ENCODE measurements around the gene CCDC136.

The CCDC136 gene

DNA sequence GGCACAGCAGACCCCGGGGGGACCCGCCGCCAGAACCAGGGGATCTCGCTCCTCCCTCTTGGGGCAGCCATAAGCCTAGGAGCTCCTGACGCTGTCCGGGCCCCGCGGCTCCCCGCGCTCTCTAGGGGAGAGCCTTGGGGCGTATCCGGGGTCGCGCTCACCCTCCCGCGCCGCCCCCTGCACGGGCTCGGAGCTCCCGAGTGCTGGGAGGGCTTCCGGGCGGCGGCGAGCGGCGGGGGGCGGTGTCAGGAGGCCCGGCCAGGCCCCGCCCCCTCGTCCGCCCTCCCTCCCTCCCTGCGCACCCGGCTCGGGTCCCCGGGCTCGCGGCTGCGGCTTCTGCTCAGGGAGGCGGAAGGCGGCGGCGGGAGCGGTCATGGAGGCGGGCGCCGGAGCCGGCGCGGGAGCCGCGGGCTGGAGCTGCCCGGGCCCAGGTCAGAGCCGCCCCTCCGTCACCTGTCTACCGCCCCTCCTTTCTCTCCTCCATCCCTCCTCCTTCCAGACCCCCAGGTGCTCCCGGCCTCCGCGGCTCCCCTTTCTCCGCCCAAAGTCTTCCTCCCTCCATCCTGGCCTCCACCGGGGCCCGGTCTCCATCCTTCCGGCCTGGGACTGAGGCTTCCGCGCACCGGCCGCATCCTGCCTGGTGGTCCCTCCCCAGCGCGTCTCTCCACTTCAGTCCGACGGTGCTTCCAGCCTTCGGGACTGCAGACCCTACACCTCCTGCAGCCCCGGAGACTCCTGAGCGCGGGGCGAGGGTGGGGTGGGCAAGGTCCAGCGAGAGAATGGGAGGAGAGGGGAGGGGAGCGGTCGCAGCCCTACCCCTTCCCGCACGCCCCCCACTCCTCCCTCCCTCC, at the start of gene CCDC136:
Gene CCDC136 (plus strand): TSS at position 848 of the 851 bp plus-strand sequence. CDS start 444 bp downstream, outside the sequence.
- H3K36me3 ChIP-seq (ENCODE audit: control insufficient read depth in 5 of 5, insufficient read depth in 5 of 5, low read length in 5 of 5): no peaks in the 10 kb centered on the region
- peak within 1 kb of the TSS in 4 of 5 donors; percentile 36 to 68 (median 64) for H3K9ac ChIP-seq (ENCODE audit: low read length in 5 of 5)
- peaks cover 0 to 8% (median 0%) of the 10 kb centered on the region in 5 donors for H3K27me3 ChIP-seq (ENCODE audit: control insufficient read depth in 5 of 5, insufficient read depth in 4 of 5, low read length in 5 of 5)
- peaks cover 0 to 24% (median 21%) of the 10 kb centered on the region in 5 donors for H3K4me1 ChIP-seq (ENCODE audit: control insufficient read depth in 5 of 5, insufficient read depth in 5 of 5, low read length in 5 of 5)
- peak within 1 kb of the TSS; percentile 31 to 85 (median 73) for H3K4me3 ChIP-seq (ENCODE audit: low read depth in 1 of 5, low read length in 5 of 5)
- H3K27ac ChIP-seq (ENCODE audit: low read depth, low read length): no peak within 1 kb of the TSS
- no peaks in the 10 kb centered on the region for H3K9me3 ChIP-seq (ENCODE audit: control insufficient read depth in 5 of 5, low read length in 5 of 5)

- H3K27ac ChIP-seq (ENCODE audit: low read depth, low read length): peak overlapping the region; percentile 94
- no peaks in the 10 kb centered on the region for H3K9me3 ChIP-seq (ENCODE audit: control insufficient read depth in 5 of 5, low read length in 5 of 5)
- H3K36me3 ChIP-seq (ENCODE audit: control insufficient read depth in 5 of 5, insufficient read depth in 5 of 5, low read length in 5 of 5): no peaks in the 10 kb centered on the region
- no peak overlapping the region for H3K9ac ChIP-seq (ENCODE audit: low read length in 5 of 5)
- no peak overlapping the region for H3K4me3 ChIP-seq (ENCODE audit: low read depth in 1 of 5, low read length in 5 of 5)
- no peaks in the 10 kb centered on the region for H3K27me3 ChIP-seq (ENCODE audit: control insufficient read depth in 5 of 5, insufficient read depth in 4 of 5, low read length in 5 of 5)
- peaks cover 4 to 39% (median 36%) of the 10 kb centered on the region in 5 donors for H3K4me1 ChIP-seq (ENCODE audit: control insufficient read depth in 5 of 5, insufficient read depth in 5 of 5, low read length in 5 of 5)
Observed at GRCh38 chr7:128742206-128742605, 49.6 kb upstream of the CCDC136 start.

GRCh38 chr7:128743112-128743772, 48.5 kb upstream of the CCDC136 start:
- Histone ChIP-seq H3K27ac (ENCODE audit: low read depth, low read length) (no peak overlapping the region), H3K9me3 (ENCODE audit: control insufficient read depth in 5 of 5, low read length in 5 of 5) (no peaks in the 10 kb centered on the region), H3K27me3 (ENCODE audit: control insufficient read depth in 5 of 5, insufficient read depth in 4 of 5, low read length in 5 of 5) (no peaks in the 10 kb centered on the region), H3K4me3 (ENCODE audit: low read depth in 1 of 5, low read length in 5 of 5) (no peak overlapping the region), H3K9ac (ENCODE audit: low read length in 5 of 5) (no peak overlapping the region), H3K36me3 (ENCODE audit: control insufficient read depth in 5 of 5, insufficient read depth in 5 of 5, low read length in 5 of 5) (peaks cover 0 to 7% (median 0%) of the 10 kb centered on the region in 5 donors), H3K4me1 (ENCODE audit: control insufficient read depth in 5 of 5, insufficient read depth in 5 of 5, low read length in 5 of 5) (peaks cover 6 to 37% (median 35%) of the 10 kb centered on the region in 5 donors)

GRCh38 chr7:128744366-128744905, 47.3 kb upstream of the CCDC136 start:
- Histone ChIP-seq H3K9ac (ENCODE audit: low read length in 5 of 5) (peak overlapping the region in 1 of 5 donors; percentile 33), H3K36me3 (ENCODE audit: control insufficient read depth in 5 of 5, insufficient read depth in 5 of 5, low read length in 5 of 5) (peaks cover 8 to 19% (median 10%) of the 10 kb centered on the region in 5 donors), H3K27me3 (ENCODE audit: control insufficient read depth in 5 of 5, insufficient read depth in 4 of 5, low read length in 5 of 5) (no peaks in the 10 kb centered on the region), H3K9me3 (ENCODE audit: control insufficient read depth in 5 of 5, low read length in 5 of 5) (no peaks in the 10 kb centered on the region), H3K4me3 (ENCODE audit: low read depth in 1 of 5, low read length in 5 of 5) (no peak overlapping the region), H3K4me1 (ENCODE audit: control insufficient read depth in 5 of 5, insufficient read depth in 5 of 5, low read length in 5 of 5) (peaks cover 6 to 33% (median 30%) of the 10 kb centered on the region in 5 donors), H3K27ac (ENCODE audit: low read depth, low read length) (no peak overlapping the region)

DNA sequence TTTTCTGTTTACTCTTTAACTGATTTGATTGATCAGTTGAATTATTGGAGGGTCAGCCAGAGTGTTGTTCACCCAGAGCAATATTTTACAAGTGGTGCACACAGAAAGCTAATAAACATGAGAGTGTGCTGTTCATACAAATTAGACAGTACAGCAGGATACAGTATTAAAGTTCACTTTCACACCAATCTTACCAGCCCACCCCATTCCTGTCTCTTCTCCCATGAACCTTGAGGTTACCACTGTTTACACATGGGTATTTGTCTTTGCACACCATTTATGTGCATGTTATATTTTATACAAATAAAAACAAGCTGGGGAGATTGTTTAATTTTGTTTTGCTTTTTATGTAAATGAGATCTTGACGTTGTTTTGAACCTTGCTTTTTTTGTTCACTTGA, 46.1 kb upstream of the CCDC136 start:
- Histone ChIP-seq H3K27me3 (ENCODE audit: control insufficient read depth in 5 of 5, insufficient read depth in 4 of 5, low read length in 5 of 5) (no peaks in the 10 kb centered on the region), H3K4me3 (ENCODE audit: low read depth in 1 of 5, low read length in 5 of 5) (no peak overlapping the region), H3K27ac (ENCODE audit: low read depth, low read length) (no peak overlapping the region), H3K9me3 (ENCODE audit: control insufficient read depth in 5 of 5, low read length in 5 of 5) (no peaks in the 10 kb centered on the region), H3K36me3 (ENCODE audit: control insufficient read depth in 5 of 5, insufficient read depth in 5 of 5, low read length in 5 of 5) (peaks cover 14 to 30% (median 20%) of the 10 kb centered on the region in 5 donors), H3K4me1 (ENCODE audit: control insufficient read depth in 5 of 5, insufficient read depth in 5 of 5, low read length in 5 of 5) (peaks cover 6 to 20% (median 18%) of the 10 kb centered on the region in 5 donors), H3K9ac (ENCODE audit: low read length in 5 of 5) (no peak overlapping the region)

GRCh38 chr7:128747327-128748079, 44.3 kb upstream of the CCDC136 start:
- Histone ChIP-seq H3K27ac (ENCODE audit: low read depth, low read length) (no peak overlapping the region), H3K9me3 (ENCODE audit: control insufficient read depth in 5 of 5, low read length in 5 of 5) (no peaks in the 10 kb centered on the region), H3K27me3 (ENCODE audit: control insufficient read depth in 5 of 5, insufficient read depth in 4 of 5, low read length in 5 of 5) (no peaks in the 10 kb centered on the region), H3K4me3 (ENCODE audit: low read depth in 1 of 5, low read length in 5 of 5) (no peak overlapping the region), H3K9ac (ENCODE audit: low read length in 5 of 5) (no peak overlapping the region), H3K4me1 (ENCODE audit: control insufficient read depth in 5 of 5, insufficient read depth in 5 of 5, low read length in 5 of 5) (peaks cover under 1 to 2% (median under 1%) of the 10 kb centered on the region in 5 donors), H3K36me3 (ENCODE audit: control insufficient read depth in 5 of 5, insufficient read depth in 5 of 5, low read length in 5 of 5) (peaks cover 18 to 37% (median 29%) of the 10 kb centered on the region in 5 donors)

DNA sequence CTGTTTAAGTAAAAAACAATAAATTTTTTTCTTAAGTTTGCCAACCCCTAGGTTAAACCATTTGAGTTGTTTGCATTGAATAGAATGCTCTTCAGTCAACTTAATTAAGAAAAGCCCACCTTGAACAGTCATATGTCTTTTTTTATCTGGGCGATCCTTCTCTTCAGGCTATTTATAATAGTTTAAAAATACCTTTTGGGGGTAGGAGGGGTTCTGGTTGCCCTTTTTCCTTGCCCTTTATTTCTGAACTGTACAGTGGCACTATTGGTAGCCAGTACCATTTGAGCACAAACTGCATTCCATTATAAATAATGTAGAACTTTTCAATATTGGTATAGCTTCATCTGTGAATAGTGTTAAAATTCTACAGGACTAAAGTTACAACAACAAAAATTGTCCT, 39.5 kb upstream of the CCDC136 start:
- Histone ChIP-seq H3K36me3 (ENCODE audit: control insufficient read depth in 5 of 5, insufficient read depth in 5 of 5, low read length in 5 of 5) (peaks cover 29 to 67% (median 49%) of the 10 kb centered on the region in 5 donors), H3K9ac (ENCODE audit: low read length in 5 of 5) (no peak overlapping the region), H3K27me3 (ENCODE audit: control insufficient read depth in 5 of 5, insufficient read depth in 4 of 5, low read length in 5 of 5) (no peaks in the 10 kb centered on the region), H3K9me3 (ENCODE audit: control insufficient read depth in 5 of 5, low read length in 5 of 5) (no peaks in the 10 kb centered on the region), H3K4me1 (ENCODE audit: control insufficient read depth in 5 of 5, insufficient read depth in 5 of 5, low read length in 5 of 5) (peaks cover 4 to 14% (median 5%) of the 10 kb centered on the region in 5 donors), H3K27ac (ENCODE audit: low read depth, low read length) (no peak overlapping the region), H3K4me3 (ENCODE audit: low read depth in 1 of 5, low read length in 5 of 5) (no peak overlapping the region)

DNA sequence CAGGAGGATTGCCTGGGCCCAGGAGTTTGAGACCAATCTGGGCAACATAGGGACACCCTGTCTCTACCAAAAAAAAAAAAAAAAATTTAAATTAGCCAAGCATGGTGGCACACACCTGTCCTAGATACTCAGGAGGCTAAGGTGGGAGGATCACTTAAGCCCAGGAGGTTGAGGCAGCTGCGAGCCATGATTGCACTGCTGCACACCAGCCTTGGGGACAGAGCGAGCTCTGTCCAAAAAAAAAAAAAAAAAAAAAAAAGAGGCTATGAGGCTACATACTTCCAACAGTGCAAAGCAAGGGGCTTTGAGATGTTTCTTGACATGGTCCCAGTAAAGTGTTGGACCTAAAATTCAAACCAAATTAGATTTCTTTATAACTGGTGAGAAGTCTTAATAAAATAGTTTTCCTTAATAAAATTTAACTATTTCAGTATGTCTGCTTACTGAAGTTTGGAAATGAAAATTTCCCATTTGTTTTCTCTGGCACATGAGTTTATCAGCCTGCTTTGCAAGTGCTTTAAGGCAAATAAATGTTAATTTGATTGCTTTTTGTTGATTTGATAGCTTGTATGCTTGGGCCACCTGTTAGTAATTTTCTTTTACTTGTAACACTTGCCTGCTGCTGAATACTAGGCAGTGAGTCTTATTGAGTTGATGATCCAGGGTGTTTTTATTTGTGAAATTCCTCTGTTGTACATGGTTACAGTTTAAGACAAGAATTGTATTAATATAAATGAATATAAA, 36.5 kb upstream of the CCDC136 start:
- Histone ChIP-seq H3K9ac (ENCODE audit: low read length in 5 of 5) (no peak overlapping the region), H3K4me3 (ENCODE audit: low read depth in 1 of 5, low read length in 5 of 5) (no peak overlapping the region), H3K27me3 (ENCODE audit: control insufficient read depth in 5 of 5, insufficient read depth in 4 of 5, low read length in 5 of 5) (no peaks in the 10 kb centered on the region), H3K27ac (ENCODE audit: low read depth, low read length) (no peak overlapping the region), H3K36me3 (ENCODE audit: control insufficient read depth in 5 of 5, insufficient read depth in 5 of 5, low read length in 5 of 5) (peaks cover 36 to 61% (median 44%) of the 10 kb centered on the region in 5 donors), H3K4me1 (ENCODE audit: control insufficient read depth in 5 of 5, insufficient read depth in 5 of 5, low read length in 5 of 5) (peaks cover 3 to 14% (median 5%) of the 10 kb centered on the region in 5 donors), H3K9me3 (ENCODE audit: control insufficient read depth in 5 of 5, low read length in 5 of 5) (no peaks in the 10 kb centered on the region)

- Histone ChIP-seq H3K4me1 (ENCODE audit: control insufficient read depth in 5 of 5, insufficient read depth in 5 of 5, low read length in 5 of 5) (peaks cover 3 to 14% (median 5%) of the 10 kb centered on the region in 5 donors), H3K27ac (ENCODE audit: low read depth, low read length) (no peak overlapping the region), H3K4me3 (ENCODE audit: low read depth in 1 of 5, low read length in 5 of 5) (no peak overlapping the region), H3K9ac (ENCODE audit: low read length in 5 of 5) (no peak overlapping the region), H3K9me3 (ENCODE audit: control insufficient read depth in 5 of 5, low read length in 5 of 5) (no peaks in the 10 kb centered on the region), H3K27me3 (ENCODE audit: control insufficient read depth in 5 of 5, insufficient read depth in 4 of 5, low read length in 5 of 5) (no peaks in the 10 kb centered on the region), H3K36me3 (ENCODE audit: control insufficient read depth in 5 of 5, insufficient read depth in 5 of 5, low read length in 5 of 5) (peaks cover 33 to 64% (median 47%) of the 10 kb centered on the region in 5 donors)
Observed at GRCh38 chr7:128755819-128756476, 35.8 kb upstream of the CCDC136 start.
